ENCODE results near the gene TYROBP. TPM values are rescaled to one million over a fixed set of nuclear protein-coding genes. Genes with fewer than 3 reads are reported as not detected.

TYROBP gene
- total RNA-seq, 4 donors from 2014 or later = 47.1 to 145 (median 50.7) TPM

DNA sequence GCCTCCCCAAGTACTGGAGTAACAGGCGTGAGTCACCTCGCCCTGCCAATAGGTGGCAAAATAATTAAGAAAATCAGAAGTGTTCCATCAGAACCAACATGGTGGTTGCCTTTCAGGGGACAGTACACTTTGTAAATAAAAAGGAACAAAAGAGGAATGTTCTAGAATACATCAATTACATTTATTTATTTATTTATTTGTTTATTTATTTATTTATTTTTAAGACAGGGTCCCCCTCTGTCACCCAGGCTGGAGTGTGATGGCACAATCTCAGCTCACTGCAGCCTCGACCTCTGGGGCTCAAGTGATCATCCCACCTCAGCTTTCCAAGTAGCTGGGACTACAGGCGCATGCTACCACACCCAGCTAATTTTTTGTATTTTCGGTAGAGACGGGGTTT is 12.9 kb upstream of the TYROBP start:
- intact Hi-C loops (cut with DNase I) = no loop called here
- Histone ChIP-seq H3K9me3 (peaks cover 0 to 5% (median 0%) of the 10 kb centered on the region in 4 donors), H3K27ac (replicated peaks in 1 of 4) (no peak overlapping the region), H3K4me1 (no peaks in the 10 kb centered on the region), H3K4me3 (no peak overlapping the region), H3K36me3 (no peaks in the 10 kb centered on the region), H3K27me3 (peaks cover 0 to 7% (median 0%) of the 10 kb centered on the region in 4 donors)
- 82% methylated on average over 6 of the region's 6 CpGs for whole genome bisulfite sequencing
- no peak for DNase-seq (ENCODE audit: extremely low spot score)
- TF ChIP-seq CTCF (IDR thresholded peaks at IDR 0.05) (no peak), POLR2A (IDR thresholded peaks at IDR 0.05; ENCODE audit: low read depth) (no peak), EP300 (IDR thresholded peaks at IDR 0.05) (no peak), POLR2AphosphoS5 (IDR thresholded peaks at IDR 0.05) (no peak)

DNA sequence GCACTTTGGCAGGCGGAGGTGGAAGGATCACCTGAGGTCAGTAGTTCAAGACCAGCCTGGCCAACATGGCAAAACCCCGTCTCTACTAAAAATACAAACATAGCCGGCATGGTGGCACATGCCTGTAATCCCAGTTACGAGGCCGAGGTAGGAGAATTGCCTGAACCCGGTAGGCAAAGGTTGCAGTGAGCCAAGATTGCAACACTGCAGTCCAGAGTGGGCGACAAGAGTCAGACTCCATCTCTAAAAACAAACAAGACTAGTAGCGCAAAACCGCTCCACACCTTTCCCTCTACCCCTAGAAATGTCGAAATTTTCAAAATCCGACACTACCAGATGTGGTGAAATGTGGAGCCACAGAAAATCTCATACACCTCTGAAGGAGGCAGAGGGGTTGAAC is 11.2 kb upstream of the TYROBP start:
- H3K27ac ChIP-seq (replicated peaks in 1 of 4) = no peak overlapping the region
- 91% methylated on average over 11 of the region's 11 CpGs for WGBS
- no peaks in the 10 kb centered on the region for H3K27me3 ChIP-seq
- no peaks in the 10 kb centered on the region for H3K36me3 ChIP-seq
- DNase-seq (ENCODE audit: extremely low spot score) = no peak
- no peaks in the 10 kb centered on the region for H3K9me3 ChIP-seq
- intact Hi-C loops (cut with DNase I) = no loop called here
- no peak for TF ChIP-seq POLR2AphosphoS5 (IDR thresholded peaks at IDR 0.05)
- TF ChIP-seq POLR2A (IDR thresholded peaks at IDR 0.05; ENCODE audit: low read depth) = no peak
- no peak for TF ChIP-seq EP300 (IDR thresholded peaks at IDR 0.05)
- TF ChIP-seq CTCF (IDR thresholded peaks at IDR 0.05) = no peak
- no peak overlapping the region for H3K4me3 ChIP-seq
- no peaks in the 10 kb centered on the region for H3K4me1 ChIP-seq

- Histone ChIP-seq H3K36me3 (no peaks in the 10 kb centered on the region), H3K27ac (replicated peaks in 1 of 4) (no peak overlapping the region), H3K4me3 (no peak overlapping the region), H3K27me3 (no peaks in the 10 kb centered on the region), H3K4me1 (peaks cover 0 to 8% (median 3%) of the 10 kb centered on the region in 4 donors), H3K9me3 (no peaks in the 10 kb centered on the region)
- WGBS = 58% methylated on average over 3 of the region's 3 CpGs
- TF ChIP-seq CTCF (IDR thresholded peaks at IDR 0.05) (no peak), POLR2A (IDR thresholded peaks at IDR 0.05; ENCODE audit: low read depth) (no peak), EP300 (IDR thresholded peaks at IDR 0.05) (no peak)
- intact Hi-C loops (cut with DNase I) = no loop called here
- DNase-seq (ENCODE audit: extremely low spot score) = no peak
These were observed 7.3 kb upstream of the TYROBP start for GRCh38 chr19:35915443-35915842.

DNA sequence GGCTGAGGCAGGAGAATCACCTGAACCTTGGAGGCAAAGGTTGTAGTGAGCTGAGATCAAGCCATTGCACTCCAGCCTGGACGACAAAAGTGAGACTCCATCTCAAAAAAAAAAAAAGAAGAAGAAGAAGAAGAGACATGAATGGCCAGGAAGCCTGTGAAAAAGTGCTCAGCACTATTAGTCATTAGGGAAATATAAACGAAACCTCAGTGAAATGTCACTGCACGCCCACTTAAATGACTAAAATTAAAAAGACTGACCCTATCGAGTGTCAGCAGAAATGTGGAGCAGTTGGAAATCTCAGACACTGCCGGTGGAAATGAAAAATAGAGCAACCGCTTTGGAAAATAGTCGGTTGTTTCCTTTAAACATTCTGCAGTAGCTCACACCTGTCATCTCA is 5.5 kb upstream of the TYROBP start:
- TF ChIP-seq EP300 (IDR thresholded peaks at IDR 0.05) (no peak), POLR2A (IDR thresholded peaks at IDR 0.05; ENCODE audit: low read depth) (no peak), POLR2AphosphoS5 (IDR thresholded peaks at IDR 0.05) (no peak), CTCF (IDR thresholded peaks at IDR 0.05) (no peak)
- intact Hi-C loops (cut with DNase I) = no loop called here
- Histone ChIP-seq H3K27me3 (no peaks in the 10 kb centered on the region), H3K4me3 (no peak overlapping the region), H3K9me3 (no peaks in the 10 kb centered on the region), H3K4me1 (peaks cover 0 to 8% (median 3%) of the 10 kb centered on the region in 4 donors), H3K27ac (replicated peaks in 1 of 4) (no peak overlapping the region), H3K36me3 (no peaks in the 10 kb centered on the region)
- no peak for DNase-seq (ENCODE audit: extremely low spot score)
- WGBS = 12% methylated on average over 7 of the region's 7 CpGs

- no peak for TF ChIP-seq POLR2AphosphoS5 (IDR thresholded peaks at IDR 0.05)
- no peak for TF ChIP-seq CTCF (IDR thresholded peaks at IDR 0.05)
- TF ChIP-seq EP300 (IDR thresholded peaks at IDR 0.05) = no peak
- no peak for TF ChIP-seq POLR2A (IDR thresholded peaks at IDR 0.05; ENCODE audit: low read depth)
- intact Hi-C loops (cut with DNase I) = no loop called here
- no peak for DNase-seq (ENCODE audit: extremely low spot score)
These were observed 3.7 kb upstream of the TYROBP start for GRCh38 chr19:35911790-35912189.

More at GRCh38 chr19:35911790-35912189, 3.7 kb upstream of the TYROBP start:
- Histone ChIP-seq H3K4me3 (no peak overlapping the region), H3K36me3 (no peaks in the 10 kb centered on the region), H3K27ac (replicated peaks in 1 of 4) (no peak overlapping the region), H3K27me3 (no peaks in the 10 kb centered on the region), H3K4me1 (peaks cover 0 to 14% (median 10%) of the 10 kb centered on the region in 4 donors), H3K9me3 (no peaks in the 10 kb centered on the region)
- WGBS = 54% methylated on average over 5 of the region's 5 CpGs
